CD4-positive, alpha-beta T cell treated with Interleukin-15 for 4 hours (primary cell): ENCODE data around the gene ABHD13.
"Not testable (repeated sequence)": the region's sequence is repeated elsewhere in the genome, so short reads cannot be mapped to it uniquely, and the experiment has no call there.

Experiments
- DNase-seq: peaks from one replicate; pipeline ENCODE4 v3.0.0-alpha.2; 2020; ENCODE audit warnings: low spot score

The ABHD13 gene

DNA sequence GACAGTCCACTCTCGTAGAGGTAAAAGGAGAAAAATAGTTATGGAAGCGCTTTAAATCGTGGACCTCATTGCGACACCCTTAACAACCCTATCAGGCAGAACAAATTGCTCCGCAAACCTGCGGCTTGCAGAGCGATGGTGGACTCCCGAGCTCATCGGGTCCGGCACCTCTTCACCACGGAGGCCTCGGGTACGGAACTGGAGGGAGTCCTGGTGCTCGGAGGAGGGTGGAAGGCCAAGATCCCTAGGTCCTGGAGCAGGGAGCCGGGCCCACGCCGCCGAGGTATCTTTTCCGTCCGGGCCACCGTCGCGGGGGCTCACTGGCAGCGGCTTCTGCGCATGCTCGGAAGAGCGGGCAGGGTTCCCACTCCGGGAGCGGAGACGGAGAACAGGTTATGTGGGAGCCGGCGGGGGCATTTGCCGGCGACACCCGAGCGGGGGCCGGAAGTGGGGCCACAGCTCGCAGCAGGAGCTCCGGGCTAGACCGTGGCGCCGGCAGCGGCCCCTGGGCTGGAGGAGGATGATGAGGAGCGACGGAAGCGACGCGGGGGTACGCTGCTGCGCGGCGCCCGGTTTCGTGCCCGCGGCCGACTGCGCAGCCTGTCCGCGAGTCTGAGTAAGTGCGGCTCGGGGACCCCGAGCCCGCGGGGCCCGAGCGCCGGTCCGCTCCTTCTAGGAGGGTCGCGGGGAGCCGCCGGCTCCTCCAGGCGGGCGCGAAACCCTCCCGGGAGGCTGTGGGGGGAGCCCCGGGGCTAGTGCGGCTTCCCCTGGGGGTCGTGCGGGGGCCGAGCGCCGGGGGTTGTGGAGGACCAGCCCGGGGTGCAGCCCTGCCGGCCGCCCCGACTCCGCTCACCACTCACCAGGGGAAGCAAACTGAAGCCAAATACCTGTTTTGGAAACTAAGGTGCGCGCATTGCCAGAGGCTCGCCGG lies at the start of gene ABHD13:
TSS of gene ABHD13 (plus strand) at position 349 of the 931 bp plus-strand sequence. CDS start 10,827 bp downstream, outside the sequence.
- DNase-seq = peak; percentile 94

DNA sequence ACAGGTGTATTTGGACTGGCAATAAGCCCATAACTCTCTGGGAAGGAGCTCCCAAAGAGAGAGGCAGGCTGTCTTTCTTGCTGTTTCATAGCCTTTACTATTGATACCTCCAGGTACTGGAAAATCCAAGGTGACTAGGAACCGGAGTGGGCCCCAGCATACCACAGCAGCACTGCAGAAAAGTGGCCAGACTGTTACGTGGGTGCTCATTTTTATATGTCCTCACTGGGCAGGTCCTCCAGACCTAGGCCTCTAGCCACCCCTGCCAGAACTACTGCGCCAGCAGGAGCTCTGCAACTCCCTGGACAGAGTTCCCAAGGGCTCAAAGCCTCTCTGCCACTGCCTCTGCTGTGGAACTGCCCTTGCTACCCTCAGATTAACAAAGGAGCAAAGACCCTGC lies 49.3 kb upstream of the ABHD13 start:
- no peak for DNase-seq

DNA sequence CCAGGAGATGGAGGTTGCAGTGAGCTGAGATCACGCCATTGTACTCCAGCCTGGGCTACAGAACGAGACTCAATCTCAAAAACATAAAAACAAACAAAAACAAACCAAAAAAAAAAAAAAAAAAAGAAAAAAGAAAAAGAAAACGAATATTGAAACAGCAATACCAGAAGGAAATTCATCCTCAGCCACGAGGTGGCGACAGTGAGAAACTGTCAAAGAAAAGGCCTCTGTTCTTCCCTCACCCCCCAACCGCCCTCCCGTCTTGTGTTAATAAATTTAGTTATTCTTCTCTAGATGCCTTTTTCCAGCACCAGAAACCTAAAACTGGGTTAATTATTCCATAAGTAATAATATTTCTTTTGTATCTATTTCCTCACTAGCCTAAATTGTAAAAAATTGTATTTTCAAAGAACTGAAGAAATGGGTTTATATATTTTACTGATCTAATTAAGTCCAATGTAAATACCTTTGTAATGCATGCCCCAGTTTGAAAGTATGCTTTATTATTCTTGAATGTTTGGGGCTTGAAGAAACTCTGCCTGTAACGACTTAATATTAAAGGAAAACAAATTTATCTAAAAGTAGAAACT lies 41.4 kb upstream of the ABHD13 start:
- peak; percentile 44 for DNase-seq

DNA sequence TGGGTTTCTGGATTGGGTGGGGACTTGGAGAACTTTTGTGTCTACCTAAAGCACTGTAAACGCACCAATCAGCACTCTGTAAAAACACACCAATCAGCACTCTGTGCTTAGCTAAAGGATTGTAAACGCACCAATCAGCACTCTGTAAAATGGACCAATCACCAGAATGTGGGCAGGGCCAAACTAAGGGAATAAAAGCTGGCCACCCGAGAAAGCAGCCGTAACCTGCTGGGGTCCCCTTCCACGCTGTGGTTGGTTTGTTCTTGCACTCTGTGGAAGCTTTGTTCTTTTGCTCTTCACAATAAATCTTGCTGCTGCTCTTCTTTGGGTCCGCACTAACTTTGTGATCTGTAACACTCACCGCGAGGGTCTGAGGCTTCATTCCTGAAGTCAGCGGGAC lies 40.1 kb upstream of the ABHD13 start:
- no peak for DNase-seq

DNA sequence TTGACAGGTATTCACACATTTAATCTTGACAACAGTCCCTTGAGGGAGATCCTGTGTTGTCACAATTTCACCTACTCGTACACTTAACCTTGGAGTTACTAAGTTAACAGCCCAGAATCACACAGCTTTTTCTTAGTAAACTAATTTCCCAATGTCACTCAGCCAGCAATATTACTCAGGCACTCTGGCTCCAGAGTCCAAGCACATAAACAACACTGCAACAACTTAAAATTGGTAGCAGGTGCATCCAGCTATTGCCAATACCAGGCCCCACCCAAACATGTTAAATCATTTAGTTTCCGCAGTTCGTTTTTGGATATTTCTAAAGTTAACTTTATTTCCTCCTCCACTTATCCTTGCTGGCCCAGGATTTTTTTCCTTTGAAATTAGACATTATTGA lies 35.5 kb upstream of the ABHD13 start:
- no peak for DNase-seq

DNA sequence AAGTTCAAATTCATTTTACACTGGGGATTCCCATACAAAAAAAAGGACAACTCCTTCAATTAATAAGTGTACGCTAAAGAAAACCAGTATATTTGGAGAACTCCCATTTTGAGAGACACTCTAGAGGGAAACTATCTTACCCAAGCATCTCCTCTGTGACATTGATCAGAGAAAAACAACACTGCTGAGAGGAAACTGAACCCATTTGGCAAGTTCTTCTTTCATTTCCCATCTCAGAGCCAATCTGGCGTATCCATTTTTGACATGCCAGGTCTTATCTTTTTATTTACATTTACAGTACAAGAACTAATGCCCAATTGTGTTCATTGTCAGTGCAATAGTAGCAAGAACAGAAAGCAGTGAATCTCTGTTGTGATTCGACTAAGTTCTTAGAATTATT lies 33.0 kb upstream of the ABHD13 start:
- DNase-seq = no peak

DNA sequence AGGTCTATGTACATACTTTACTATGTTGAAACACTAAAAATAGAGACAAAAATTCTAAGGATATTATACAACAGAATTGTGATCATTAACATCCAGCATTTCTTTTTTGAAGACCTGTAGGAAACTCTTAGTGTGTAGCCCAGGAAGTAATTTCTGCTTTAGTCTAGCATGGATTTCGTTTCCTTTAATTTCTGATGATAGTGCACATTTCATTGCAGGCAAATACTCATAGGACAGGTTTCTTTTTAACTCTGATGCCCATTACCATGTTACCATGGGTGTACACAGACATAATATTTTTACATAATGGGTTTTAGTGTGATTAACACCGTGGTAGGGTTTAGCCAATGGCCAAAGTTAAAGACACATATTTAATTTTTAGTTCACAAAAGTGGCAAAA lies 29.9 kb upstream of the ABHD13 start:
- no peak for DNase-seq

DNA sequence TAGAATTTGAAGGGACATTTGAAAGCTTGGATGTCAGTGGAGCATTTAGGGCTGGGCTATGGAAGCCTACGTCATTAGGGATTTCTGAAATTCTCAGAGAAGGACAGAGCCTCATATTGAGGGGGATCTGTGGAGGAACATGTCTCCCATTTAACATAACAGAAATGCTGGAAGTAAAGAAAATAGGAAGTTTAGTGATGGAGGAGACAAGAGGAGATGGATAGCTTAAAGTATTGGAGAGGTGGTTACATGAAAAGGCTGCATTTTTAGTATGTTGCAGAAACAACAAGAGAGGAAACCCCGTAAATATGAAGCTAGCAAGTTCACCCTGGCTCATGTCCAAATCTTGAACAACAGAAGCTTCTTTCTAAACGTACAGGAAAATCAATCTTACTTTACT lies 27.3 kb upstream of the ABHD13 start:
- no peak for DNase-seq

DNA sequence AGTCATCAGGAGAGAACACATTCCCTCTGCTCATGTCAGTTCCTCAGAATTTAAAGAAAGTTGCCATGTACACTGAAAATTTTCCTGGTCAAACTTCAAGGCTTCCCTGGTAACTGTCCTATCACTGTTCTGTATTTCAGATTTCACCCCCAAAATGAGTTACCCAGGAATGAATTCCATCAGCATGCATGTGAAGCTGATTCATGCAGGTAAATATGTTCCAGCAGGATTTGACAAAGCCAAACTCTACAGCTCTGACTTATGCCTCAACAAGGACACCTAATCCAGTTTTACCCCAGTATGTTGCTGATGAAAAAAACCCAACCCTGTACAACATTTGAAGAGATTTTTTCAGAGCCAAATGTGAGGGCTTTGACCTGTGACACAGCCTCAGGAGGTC lies 24.4 kb upstream of the ABHD13 start:
- DNase-seq = no peak

DNA sequence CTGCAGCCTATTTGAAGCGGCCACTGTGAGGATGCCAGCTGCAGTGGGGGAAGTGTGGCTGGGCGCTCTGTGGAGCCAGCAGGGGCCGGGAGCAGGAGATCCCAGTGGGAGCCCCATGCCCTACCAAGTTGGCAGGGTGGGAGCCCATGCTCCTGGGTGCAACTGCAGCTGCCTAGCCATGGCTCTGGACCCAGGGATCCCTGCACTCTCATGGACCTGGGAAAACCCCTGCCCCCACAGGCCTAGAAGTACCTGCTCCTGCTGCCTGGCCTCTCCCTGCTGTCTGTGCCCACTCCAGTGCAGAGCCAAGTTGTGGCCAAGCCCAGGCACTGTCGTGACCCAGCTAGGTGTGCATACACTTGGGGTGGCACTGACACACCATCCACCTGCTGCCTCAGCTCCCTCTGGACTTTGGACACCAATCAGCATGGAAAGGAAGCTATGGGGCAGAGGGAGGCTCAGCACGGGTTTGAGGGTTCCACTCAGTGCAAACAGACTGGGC lies 23.7 kb upstream of the ABHD13 start:
- DNase-seq = no peak

DNA sequence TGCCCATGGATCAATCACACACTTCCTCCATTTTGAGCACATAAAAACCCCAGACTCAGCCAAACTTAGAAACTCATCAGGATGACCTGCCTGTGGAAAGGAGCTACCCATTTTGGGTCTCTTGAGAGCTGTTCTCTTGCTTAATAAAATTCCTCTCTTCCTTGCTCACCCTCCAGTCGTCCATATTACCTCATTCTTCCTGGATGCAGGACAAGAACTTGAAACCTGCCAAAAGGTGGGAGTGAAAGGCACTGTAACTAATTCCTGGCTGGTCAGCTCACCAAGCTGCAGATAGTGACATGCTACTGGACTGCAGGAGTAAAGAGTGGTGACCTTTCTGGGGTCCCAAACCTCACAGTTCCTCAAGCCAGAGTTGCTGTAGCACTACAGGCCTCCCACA lies 23.0 kb upstream of the ABHD13 start:
- no peak for DNase-seq

DNA sequence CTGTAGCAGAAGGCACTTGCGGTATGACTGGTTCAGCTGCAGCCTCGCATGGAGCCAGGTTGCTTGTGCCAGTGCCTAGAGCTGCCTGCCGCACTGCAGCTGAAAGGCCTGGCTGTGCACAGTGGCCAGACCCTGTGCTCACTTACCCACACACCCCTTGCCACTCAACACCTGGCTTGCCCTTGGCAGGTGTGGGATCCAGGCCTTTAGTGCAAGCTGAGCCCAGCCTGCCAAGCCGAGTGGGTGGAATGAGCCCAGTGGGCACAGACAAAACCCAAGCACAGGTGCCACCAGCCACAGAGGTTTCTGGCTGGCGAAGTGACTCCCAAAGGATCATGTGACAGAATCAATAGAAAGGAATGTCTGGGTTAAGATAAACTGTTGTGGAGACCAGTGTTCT lies 22.3 kb upstream of the ABHD13 start:
- DNase-seq = no peak

DNA sequence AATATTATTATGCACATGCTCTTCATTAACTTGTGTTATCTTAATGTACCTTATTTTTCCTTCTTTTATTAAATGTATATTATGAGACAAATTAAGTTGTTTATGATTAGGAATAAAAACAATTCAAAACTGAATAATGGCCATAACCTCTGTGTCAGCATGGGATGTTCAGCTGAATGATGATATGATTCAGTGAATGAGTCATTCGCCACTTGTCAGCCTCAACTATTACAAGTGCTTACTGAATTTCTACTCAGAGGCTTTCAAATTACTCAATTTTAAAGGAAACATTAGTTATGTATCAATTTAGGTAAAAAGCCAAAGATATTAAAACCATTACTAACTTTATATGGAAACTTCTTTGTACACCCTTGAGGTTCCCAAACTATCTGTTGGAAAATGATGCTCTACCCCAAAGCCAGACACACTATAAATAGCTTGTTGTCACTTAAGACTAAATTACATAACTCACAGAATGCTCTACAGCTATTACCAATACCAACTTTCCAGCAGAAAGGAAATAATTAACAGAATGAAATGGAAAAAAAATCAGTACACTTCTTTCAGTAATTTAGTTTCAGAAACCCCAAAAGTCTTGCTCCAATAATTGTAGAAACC lies 17.3 kb upstream of the ABHD13 start:
- DNase-seq = no peak

DNA sequence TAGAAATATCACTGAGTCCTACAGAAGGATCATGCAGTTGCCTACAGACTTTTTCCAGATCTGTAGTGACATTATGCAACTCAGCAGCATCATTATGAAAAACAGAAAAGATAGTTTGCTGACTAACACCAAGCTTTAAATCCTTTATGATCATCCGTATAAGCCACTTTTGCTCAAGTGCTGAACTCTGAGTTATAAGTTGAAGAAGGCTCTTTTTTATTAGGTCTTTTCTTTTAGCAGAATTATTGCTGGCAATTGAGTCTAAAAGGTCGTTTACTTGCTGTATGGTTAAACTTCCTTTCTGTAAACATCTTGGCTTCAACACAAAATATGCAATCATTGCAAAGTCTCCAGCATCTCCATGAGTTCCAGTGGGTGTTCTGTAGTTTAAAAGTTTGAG lies 7.6 kb upstream of the ABHD13 start:
- no peak for DNase-seq

DNA sequence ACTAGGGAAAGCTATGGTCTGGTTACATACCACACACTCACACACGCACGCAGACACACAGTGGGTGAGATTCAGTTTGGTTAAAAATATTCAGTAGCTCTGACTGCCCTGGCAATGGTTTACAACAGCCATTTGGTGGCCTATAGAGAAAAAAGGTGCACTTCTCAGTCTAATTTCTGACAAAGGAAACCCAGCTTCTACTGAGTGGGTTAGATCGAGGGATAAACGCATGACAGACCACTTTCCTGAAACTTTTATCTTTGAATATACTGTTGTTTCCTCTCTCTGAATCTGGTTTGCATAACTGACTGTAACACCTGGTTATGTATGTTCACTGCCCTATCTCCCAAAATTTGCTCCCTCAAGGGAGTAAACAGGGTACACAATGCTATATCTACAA lies 5.3 kb upstream of the ABHD13 start:
- DNase-seq = no peak

DNA sequence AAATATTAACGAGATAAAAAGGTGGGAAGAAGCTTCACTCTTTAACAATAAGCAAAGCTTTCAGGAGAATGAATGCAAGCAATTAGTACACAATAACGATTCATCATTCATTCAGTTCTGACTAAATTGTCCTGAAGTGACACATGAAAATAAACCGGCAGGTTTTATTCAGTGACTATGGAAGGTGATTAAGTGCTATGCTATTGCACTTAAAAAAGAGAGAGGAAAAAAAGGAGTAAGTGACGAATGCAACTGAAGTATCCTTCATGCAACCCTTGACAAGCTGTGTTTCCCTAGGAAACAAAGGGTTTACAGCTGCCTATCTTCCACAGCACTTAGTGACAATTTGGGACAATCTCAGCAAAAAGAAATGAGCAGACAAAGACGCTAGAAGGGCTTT lies 4.2 kb upstream of the ABHD13 start:
- no peak for DNase-seq

DNA sequence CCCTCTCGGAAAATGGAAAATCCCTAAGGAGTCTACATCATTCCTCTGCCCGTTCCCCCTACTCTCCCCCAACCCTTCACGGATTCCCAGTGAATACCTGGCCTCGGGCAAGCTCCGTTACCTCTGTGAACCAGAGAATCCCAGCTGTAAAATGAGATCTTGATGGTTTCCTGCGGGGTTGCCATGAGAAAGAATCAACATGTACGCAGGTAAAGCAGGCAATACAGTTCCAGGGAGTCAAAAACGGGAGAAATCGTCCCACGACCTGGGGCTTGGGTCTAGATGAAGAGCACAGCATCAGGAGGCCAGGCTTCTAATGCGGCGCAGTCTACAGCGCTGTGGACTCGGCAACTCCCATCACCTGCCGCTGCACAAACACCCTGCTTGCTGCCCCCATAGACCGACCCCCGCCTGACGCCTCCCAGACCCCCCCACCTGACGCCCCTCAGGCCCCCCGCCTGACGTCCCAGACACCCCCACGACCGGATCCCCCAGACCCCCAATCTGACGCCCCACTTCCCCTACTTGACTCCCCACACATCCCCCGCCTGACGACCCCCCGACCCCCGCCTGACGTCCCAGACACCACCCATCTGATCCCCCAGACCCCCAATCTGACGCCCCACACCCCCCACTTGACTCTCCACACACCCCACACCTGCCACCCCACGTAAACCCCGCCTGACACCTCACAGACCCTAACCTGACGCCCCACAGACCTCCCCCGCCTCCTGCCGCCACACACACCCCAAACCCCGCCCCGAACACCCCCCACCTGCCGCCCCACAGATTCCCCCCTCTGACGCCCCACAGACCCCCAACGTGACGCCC lies 3.5 kb upstream of the ABHD13 start:
- DNase-seq = no peak

DNA sequence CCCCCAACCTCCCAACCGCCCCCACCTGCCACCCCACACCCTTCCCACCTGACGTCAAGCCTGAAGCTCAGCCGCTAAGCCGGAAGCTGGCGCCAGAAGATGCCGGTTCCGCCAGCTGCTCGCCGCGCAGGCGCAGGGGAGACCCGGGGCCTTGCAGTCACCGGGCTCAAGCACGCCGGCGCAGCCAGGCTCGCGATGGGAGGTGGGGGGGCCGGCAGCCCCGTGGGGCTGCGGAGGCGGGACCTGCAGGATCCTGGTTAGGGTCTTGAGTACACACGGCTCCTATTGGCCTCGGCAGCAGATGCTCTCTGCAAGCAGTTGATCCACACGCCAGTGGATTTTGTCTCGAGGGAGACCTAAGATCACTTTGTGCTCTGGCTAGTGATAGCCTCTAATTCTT lies 2.8 kb upstream of the ABHD13 start, which contains the start of gene LIG4:
TSS of gene LIG4 (minus strand) at position 101 of the 400 bp plus-strand sequence. CDS start 4,268 bp downstream, outside the sequence.
- peak; percentile 92 for DNase-seq

DNA sequence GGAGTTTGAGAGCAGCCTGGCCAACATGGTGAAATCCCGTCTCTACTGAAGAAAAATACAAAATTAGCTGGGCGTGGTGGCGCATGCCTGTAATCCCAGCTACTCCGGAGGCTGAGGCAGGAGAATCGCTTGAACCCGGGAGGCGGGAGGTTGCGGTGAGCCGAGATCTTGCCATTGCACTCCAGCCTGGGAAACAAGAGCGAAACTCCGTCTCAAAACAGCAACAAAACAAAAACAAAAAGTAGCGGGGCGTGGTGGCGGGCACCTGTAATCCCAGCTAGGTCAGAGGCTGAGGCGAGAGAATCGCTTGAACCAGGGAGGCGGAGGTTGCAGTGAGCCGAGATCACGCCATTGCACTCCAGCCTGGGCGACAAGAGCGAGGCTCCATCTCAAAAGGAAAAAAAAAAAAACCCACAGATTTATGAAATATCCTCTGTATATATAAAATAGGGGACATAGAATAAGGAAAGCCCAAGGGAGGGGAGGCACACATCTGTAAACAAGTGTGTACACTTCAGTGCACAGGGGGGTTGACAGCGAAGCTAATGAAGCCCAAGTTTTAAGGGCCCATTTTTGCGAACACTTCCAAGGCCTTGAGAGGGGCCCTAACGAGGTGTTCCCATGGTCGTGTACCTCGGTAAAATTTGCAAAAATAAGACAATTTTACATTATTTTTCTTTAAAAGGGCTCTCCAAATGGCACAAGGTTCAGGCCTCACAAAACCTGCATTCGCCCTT lies 717 bp upstream of the ABHD13 start:
- not testable (repeated sequence) for DNase-seq

DNA sequence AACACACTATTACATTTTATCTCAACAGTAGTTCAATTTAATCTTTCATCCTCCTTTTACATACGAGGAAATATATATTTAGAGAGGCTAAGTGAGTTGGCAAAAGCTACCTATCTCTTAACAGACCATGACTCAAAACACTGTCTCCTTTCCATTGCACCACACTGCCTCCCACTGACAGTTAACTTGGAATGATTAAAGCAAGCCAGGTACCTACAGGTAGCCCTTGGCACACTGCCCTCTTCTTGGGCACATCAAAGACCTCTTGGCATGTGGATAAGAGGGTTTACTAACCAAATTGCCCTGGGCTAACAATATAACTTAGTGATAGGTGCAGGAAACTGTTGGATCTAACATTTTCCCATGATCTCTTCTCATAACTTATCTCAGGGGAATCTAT lies 1.8 kb downstream of the ABHD13 start:
- DNase-seq = peak; percentile 28
